HEK293 (cell line): Measurements from ENCODE around the gene NCOA7.
A peak's percentile ranks its signal among the peaks of the same experiment; 100 is the strongest.

Experiments
- CTCF ChIA-PET: fragments of 350-600 bp; formaldehyde crosslinking; extraction: SDS; loops from one replicate; lab custom pipeline; 2021; ENCODE audit warnings: antibody characterized with exemption; lab: Yijun Ruan, JAX
- POLR2A ChIA-PET: fragments of 300-600 bp; formaldehyde crosslinking; extraction: SDS; loops from one replicate; lab custom pipeline; 2020; ENCODE audit warnings: antibody characterized with exemption, inconsistent platforms; lab: Yijun Ruan, JAX
- H3K27ac ChIP-seq: fragments of 200-500 bp; sonication (Bioruptor generic); 2 replicates; pipeline ENCODE4 v1.5.1; 2014; ENCODE audit warnings: low read depth, low read length, control low read depth, inconsistent platforms; ENCODE audit errors: extremely low read depth
- H3K36me3 ChIP-seq, 2 experiments: fragments of 200-500 bp in 1 of 2; sonication (Bioruptor generic) in 1 of 2; 1 replicate in 1 of 2; 2 replicates in 1 of 2; pipeline ENCODE4 v1.5.1; 2014 to 2017; ENCODE audit warnings: inconsistent platforms in 2 of 2, low read length in 2 of 2; ENCODE audit not compliant: control insufficient read depth in 2 of 2, insufficient read depth in 1 of 2
- H3K4me1 ChIP-seq: fragments of 200-500 bp; sonication (Bioruptor generic); 2 replicates; pipeline ENCODE4 v1.5.1; 2014; ENCODE audit warnings: mild to moderate bottlenecking, low read length, inconsistent platforms; ENCODE audit not compliant: control insufficient read depth, insufficient read depth
- H3K4me3 ChIP-seq: 2 replicates; pipeline ENCODE4 v1.5.1; 2011; ENCODE audit warnings: low read depth, mild to moderate bottlenecking, control low read depth, low read length, moderate library complexity
- H3K9me3 ChIP-seq: fragments of 200-500 bp; sonication (Bioruptor generic); 2 replicates; pipeline ENCODE4 v1.5.1; 2014; ENCODE audit warnings: low read depth, low read length, inconsistent platforms; ENCODE audit not compliant: control insufficient read depth, insufficient read depth
- FEZF1 ChIP-seq: fragments of 450-650 bp; formaldehyde crosslinking; IDR thresholded peaks from 2 replicates; pipeline ENCODE4 v1.5.1; 2016; ENCODE audit warnings: missing biosample characterization, missing genetic modification characterization
- GLIS1 ChIP-seq: fragments of 450-650 bp; formaldehyde crosslinking; IDR thresholded peaks from 2 replicates; pipeline ENCODE4 v1.5.1; 2016; ENCODE audit warnings: missing biosample characterization, missing genetic modification characterization
- KLF1 ChIP-seq: fragments of 450-650 bp; formaldehyde crosslinking; IDR thresholded peaks from 2 replicates; pipeline ENCODE4 v1.5.1; 2016; ENCODE audit warnings: missing biosample characterization, missing genetic modification characterization
- MYNN ChIP-seq: fragments of 450-650 bp; formaldehyde crosslinking; IDR thresholded peaks from 2 replicates; pipeline ENCODE4 v1.5.1; 2016; ENCODE audit warnings: missing biosample characterization, missing genetic modification characterization, borderline replicate concordance
- PRDM1 ChIP-seq: fragments of 450-650 bp; formaldehyde crosslinking; IDR thresholded peaks from 2 replicates; pipeline ENCODE4; 2016; ENCODE audit warnings: missing biosample characterization, missing genetic modification characterization
- SP2 ChIP-seq: fragments of 450-650 bp; formaldehyde crosslinking; IDR thresholded peaks from 2 replicates; pipeline ENCODE4 v1.5.1; 2016; ENCODE audit warnings: missing biosample characterization, missing genetic modification characterization
- ZBTB48 ChIP-seq: fragments of 450-650 bp; formaldehyde crosslinking; IDR thresholded peaks from 2 replicates; pipeline ENCODE4 v1.5.1; 2016; ENCODE audit warnings: missing biosample characterization, missing genetic modification characterization
- ZBTB8A ChIP-seq: fragments of 450-650 bp; formaldehyde crosslinking; IDR thresholded peaks from 2 replicates; pipeline ENCODE4 v1.5.1; 2016; ENCODE audit warnings: missing biosample characterization, missing genetic modification characterization
- ZNF10 ChIP-seq: fragments of 450-650 bp; formaldehyde crosslinking; IDR thresholded peaks from 2 replicates; pipeline ENCODE4 v1.5.1; 2017; ENCODE audit warnings: missing biosample characterization, missing genetic modification characterization
- ZNF114 ChIP-seq: fragments of 450-650 bp; formaldehyde crosslinking; IDR thresholded peaks from 2 replicates; pipeline ENCODE4 v1.5.0; 2017; ENCODE audit warnings: missing biosample characterization, missing genetic modification characterization
- ZNF16 ChIP-seq: fragments of 450-650 bp; formaldehyde crosslinking; IDR thresholded peaks from 2 replicates; pipeline ENCODE4 v1.5.1; 2016; ENCODE audit warnings: low read depth, missing biosample characterization, missing genetic modification characterization
- ZNF239 ChIP-seq: fragments of 450-650 bp; formaldehyde crosslinking; IDR thresholded peaks from 2 replicates; pipeline ENCODE4 v1.5.1; 2016; ENCODE audit warnings: missing biosample characterization, missing genetic modification characterization
- ZNF24 ChIP-seq: fragments of 450-650 bp; formaldehyde crosslinking; IDR thresholded peaks from 2 replicates; pipeline ENCODE4 v1.5.1; 2016; ENCODE audit warnings: missing biosample characterization, missing genetic modification characterization
- ZNF350 ChIP-seq: fragments of 450-650 bp; formaldehyde crosslinking; IDR thresholded peaks from 2 replicates; pipeline ENCODE4 v1.5.0; 2017; ENCODE audit warnings: missing biosample characterization, mild to moderate bottlenecking, missing genetic modification characterization
- ZNF366 ChIP-seq: fragments of 450-650 bp; formaldehyde crosslinking; conservative IDR thresholded peaks from 2 replicates; pipeline ENCODE4 v1.5.1; 2016; ENCODE audit warnings: missing biosample characterization, missing genetic modification characterization
- ZNF501 ChIP-seq: fragments of 450-650 bp; formaldehyde crosslinking; IDR thresholded peaks from 2 replicates; pipeline ENCODE4 v1.5.1; 2016; ENCODE audit warnings: missing biosample characterization, missing genetic modification characterization
- ZNF585B ChIP-seq: fragments of 450-650 bp; formaldehyde crosslinking; IDR thresholded peaks from 2 replicates; pipeline ENCODE4 v1.5.1; 2016; ENCODE audit warnings: missing biosample characterization, missing genetic modification characterization
- ZNF596 ChIP-seq: fragments of 450-650 bp; IDR thresholded peaks from 2 replicates; pipeline ENCODE4 v1.5.0; 2018; ENCODE audit warnings: missing biosample characterization, mild to moderate bottlenecking, missing genetic modification characterization, moderate library complexity
- ZNF600 ChIP-seq: fragments of 450-650 bp; formaldehyde crosslinking; IDR thresholded peaks from 2 replicates; pipeline ENCODE4 v1.5.1; 2016; ENCODE audit warnings: missing biosample characterization, missing genetic modification characterization
- ZNF610 ChIP-seq: fragments of 450-650 bp; formaldehyde crosslinking; IDR thresholded peaks from 2 replicates; pipeline ENCODE4 v1.5.1; 2016; ENCODE audit warnings: missing biosample characterization, missing genetic modification characterization, borderline replicate concordance
- ZNF654 ChIP-seq: fragments of 450-650 bp; formaldehyde crosslinking; IDR thresholded peaks from 2 replicates; pipeline ENCODE4 v1.5.1; 2016; ENCODE audit warnings: low read depth, missing biosample characterization, missing genetic modification characterization
- ZSCAN30 ChIP-seq: fragments of 450-650 bp; IDR thresholded peaks from 2 replicates; pipeline ENCODE4 v1.5.1; 2018; ENCODE audit warnings: missing biosample characterization, mild to moderate bottlenecking, missing genetic modification characterization, moderate library complexity
- TF ChIP-seq, protein P1 (sequence below): fragments of 450-650 bp; formaldehyde crosslinking; IDR thresholded peaks from 2 replicates; pipeline ENCODE4 v1.5.1; 2016; ENCODE audit warnings: missing biosample characterization, missing genetic modification characterization
- TF ChIP-seq, protein P2 (sequence below): fragments of 450-650 bp; formaldehyde crosslinking; IDR thresholded peaks from 2 replicates; pipeline ENCODE4 v1.5.1; 2016; ENCODE audit warnings: missing biosample characterization, missing genetic modification characterization

Gene NCOA7

DNA sequence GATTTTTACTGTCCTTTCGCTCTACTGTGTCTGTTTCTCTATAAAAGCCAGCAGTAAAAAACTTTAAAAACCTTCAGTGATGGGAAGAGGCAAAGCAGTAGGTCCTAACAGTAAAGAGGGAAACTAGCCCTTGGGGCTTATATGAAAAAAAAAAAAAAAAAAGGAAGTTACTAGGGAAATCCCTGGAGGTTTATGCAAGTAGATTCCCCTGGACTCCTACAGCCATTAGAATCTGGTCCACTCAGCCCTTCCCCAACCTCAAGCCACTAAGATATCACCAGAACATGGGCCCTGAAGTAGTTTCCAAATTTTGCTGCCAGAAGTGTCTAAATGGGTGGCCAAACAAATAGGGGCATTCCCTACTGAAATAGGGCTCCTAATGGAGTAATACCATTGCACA, 95.3 kb downstream of the NCOA7 start:
- Histone ChIP-seq H3K27ac (no peak overlapping the region), H3K9me3 (no peaks in the 10 kb centered on the region), H3K4me1 (0 out of 2 replicates have a peak, but pooled peaks cover 4% of the 10 kb centered on the region), H3K36me3 (peaks cover 10 to 38% of the 10 kb centered on the region in 2 experiments), H3K4me3 (no peak overlapping the region)
- ChIA-PET CTCF (interaction anchor here (0.8 to 2.2 kb wide), 6 partner anchors 10 to 574 kb away, joined by 3 to 7 read pairs (median 4); partner anchors contain the start of gene HINT3), POLR2A (no interaction called here)
- TF ChIP-seq ZBTB8A (tag by site-specific recombination) (no peak), KLF1 (tag by site-specific recombination) (no peak), ZNF596 (tag by site-specific recombination) (no peak), ZNF585B (tag by site-specific recombination) (no peak), ZNF16 (tag by site-specific recombination) (no peak), MYNN (tag by site-specific recombination) (no peak), ZNF600 (tag by site-specific recombination) (no peak), FEZF1 (tag by site-specific recombination) (no peak), ZNF501 (no peak), SP2 (tag by site-specific recombination) (no peak), ZNF610 (tag by site-specific recombination) (no peak), ZNF114 (tag by site-specific recombination) (no peak), ZNF350 (tag by site-specific recombination) (no peak), ZNF239 (tag by site-specific recombination) (no peak)
- TF ChIP-seq, protein P1, sequence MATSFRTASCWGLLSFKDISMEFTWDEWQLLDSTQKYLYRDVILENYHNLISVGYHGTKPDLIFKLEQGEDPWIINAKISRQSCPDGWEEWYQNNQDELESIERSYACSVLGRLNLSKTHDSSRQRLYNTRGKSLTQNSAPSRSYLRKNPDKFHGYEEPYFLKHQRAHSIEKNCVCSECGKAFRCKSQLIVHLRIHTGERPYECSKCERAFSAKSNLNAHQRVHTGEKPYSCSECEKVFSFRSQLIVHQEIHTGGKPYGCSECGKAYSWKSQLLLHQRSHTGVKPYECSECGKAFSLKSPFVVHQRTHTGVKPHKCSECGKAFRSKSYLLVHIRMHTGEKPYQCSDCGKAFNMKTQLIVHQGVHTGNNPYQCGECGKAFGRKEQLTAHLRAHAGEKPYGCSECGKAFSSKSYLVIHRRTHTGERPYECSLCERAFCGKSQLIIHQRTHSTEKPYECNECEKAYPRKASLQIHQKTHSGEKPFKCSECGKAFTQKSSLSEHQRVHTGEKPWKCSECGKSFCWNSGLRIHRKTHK (tag by site-specific recombination) = no peak
- TF ChIP-seq, protein P2, sequence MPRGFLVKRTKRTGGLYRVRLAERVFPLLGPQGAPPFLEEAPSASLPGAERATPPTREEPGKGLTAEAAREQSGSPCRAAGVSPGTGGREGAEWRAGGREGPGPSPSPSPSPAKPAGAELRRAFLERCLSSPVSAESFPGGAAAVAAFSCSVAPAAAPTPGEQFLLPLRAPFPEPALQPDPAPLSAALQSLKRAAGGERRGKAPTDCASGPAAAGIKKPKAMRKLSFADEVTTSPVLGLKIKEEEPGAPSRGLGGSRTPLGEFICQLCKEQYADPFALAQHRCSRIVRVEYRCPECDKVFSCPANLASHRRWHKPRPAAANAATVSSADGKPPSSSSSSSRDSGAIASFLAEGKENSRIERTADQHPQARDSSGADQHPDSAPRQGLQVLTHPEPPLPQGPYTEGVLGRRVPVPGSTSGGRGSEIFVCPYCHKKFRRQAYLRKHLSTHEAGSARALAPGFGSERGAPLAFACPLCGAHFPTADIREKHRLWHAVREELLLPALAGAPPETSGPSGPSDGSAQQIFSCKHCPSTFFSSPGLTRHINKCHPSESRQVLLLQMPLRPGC (tag by site-specific recombination) = no peak

DNA sequence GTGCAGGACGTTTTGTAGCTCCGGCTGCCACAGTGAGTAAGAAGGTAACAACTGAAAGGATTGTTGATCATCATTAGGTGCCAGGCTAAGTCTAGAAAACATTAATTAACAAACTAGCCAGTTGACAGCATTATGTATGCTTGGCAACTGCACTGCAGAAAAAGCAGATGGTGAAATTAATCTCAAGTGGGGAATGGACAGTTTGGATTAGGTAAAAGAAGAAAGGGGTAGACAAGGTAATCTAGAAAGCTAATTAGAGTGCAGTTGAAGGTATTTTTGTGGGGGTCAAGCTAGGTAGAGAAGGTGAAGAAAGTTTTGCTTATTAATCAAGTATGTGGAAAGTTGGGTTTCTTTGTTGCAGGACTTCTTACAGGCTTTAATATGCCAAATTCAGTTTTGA, 96.2 kb downstream of the NCOA7 start:
- no peak overlapping the region for H3K4me3 ChIP-seq
- CTCF ChIA-PET = interaction anchor here (0.8 to 1.4 kb wide), 3 partner anchors 19 to 575 kb away, joined by 3 to 7 read pairs (median 5); partner anchors contain the start of gene HINT3
- H3K9me3 ChIP-seq = no peaks in the 10 kb centered on the region
- TF ChIP-seq PRDM1 (tag by site-specific recombination) = peak; percentile 69
- TF ChIP-seq SP2 (tag by site-specific recombination) = no peak
- H3K27ac ChIP-seq = no peak overlapping the region
- POLR2A ChIA-PET = no interaction called here
- H3K36me3 ChIP-seq = peaks cover under 1 to 31% of the 10 kb centered on the region in 2 experiments; a peak in 2 of 3 replicates
- H3K4me1 ChIP-seq = 0 out of 2 replicates have a peak, but pooled peaks cover 4% of the 10 kb centered on the region

DNA sequence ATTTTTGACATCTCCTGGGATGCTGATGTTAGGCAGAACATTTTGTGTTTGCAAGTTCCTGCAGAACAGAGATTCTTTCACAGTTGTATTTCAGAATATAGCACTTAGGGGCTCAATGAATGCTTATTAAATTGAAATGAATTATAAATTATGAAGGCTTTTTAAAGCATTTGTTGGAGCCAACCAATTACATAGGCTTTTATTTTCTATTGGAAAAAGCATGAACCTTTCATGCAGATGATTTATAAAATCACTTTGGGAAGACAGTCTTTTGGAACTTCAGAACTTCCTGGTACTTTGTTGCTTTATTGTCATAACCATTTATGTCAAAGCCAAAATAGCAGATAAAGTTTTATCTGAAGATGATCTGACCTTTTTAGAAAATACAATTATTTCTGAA, 96.6 kb downstream of the NCOA7 start:
- Histone ChIP-seq H3K36me3 (peaks cover 0 to 27% of the 10 kb centered on the region in 2 experiments; a peak in 2 of 3 replicates), H3K27ac (no peak overlapping the region), H3K4me3 (no peak overlapping the region), H3K4me1 (0 out of 2 replicates have a peak, but pooled peaks cover 4% of the 10 kb centered on the region), H3K9me3 (no peaks in the 10 kb centered on the region)
- no peak for TF ChIP-seq ZNF10 (tag by site-specific recombination)
- TF ChIP-seq ZBTB48 (tag by site-specific recombination) = no peak
- TF ChIP-seq GLIS1 (tag by site-specific recombination) = no peak
- no peak for TF ChIP-seq ZNF366 (tag by site-specific recombination)
- TF ChIP-seq ZSCAN30 (tag by site-specific recombination) = no peak
- TF ChIP-seq ZNF24 (tag by site-specific recombination) = no peak
- TF ChIP-seq ZNF654 (tag by site-specific recombination) = no peak
- TF ChIP-seq, protein P2 (tag by site-specific recombination) = no peak
- ChIA-PET CTCF (interaction anchor here (0.6 to 5.6 kb wide), 4 partner anchors 13 to 67 kb away, joined by 3 to 49 read pairs (median 21); partner anchors contain the start of gene HINT3), POLR2A (interaction anchor here (1.1 kb wide), 1 partner anchor 97 kb away, joined by 4 read pairs; the partner anchor contains the start of gene NCOA7)
